ENCODE measurements around the gene PARN.

GRCh38 chr16:14668556-14669223 lies 38.6 kb upstream of the PARN start:
- TF ChIP-seq, protein P1, sequence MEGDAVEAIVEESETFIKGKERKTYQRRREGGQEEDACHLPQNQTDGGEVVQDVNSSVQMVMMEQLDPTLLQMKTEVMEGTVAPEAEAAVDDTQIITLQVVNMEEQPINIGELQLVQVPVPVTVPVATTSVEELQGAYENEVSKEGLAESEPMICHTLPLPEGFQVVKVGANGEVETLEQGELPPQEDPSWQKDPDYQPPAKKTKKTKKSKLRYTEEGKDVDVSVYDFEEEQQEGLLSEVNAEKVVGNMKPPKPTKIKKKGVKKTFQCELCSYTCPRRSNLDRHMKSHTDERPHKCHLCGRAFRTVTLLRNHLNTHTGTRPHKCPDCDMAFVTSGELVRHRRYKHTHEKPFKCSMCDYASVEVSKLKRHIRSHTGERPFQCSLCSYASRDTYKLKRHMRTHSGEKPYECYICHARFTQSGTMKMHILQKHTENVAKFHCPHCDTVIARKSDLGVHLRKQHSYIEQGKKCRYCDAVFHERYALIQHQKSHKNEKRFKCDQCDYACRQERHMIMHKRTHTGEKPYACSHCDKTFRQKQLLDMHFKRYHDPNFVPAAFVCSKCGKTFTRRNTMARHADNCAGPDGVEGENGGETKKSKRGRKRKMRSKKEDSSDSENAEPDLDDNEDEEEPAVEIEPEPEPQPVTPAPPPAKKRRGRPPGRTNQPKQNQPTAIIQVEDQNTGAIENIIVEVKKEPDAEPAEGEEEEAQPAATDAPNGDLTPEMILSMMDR (conservative IDR thresholded peaks at IDR 0.05): no peak
- TF ChIP-seq ZFX (IDR thresholded peaks at IDR 0.05): no peak

Measured in C4-2B (cell line).